HepG2 (cell line): ENCODE results near the gene SECTM1. TPM values are rescaled to one million over a fixed set of nuclear protein-coding genes. Genes with fewer than 3 reads are reported as not detected.

Source experiments
- HDAC2 ChIP-seq: sonication (generic); formaldehyde crosslinking; IDR thresholded peaks from 2 replicates; pipeline ENCODE4 v1.4.0; 2020; ENCODE audit warnings: missing genetic modification reagents
- NONO ChIP-seq, 2 experiments: fragments of 450-650 bp in 1 of 2; sonication (generic) in 1 of 2; formaldehyde crosslinking in 1 of 2; IDR thresholded peaks in 1 of 2; conservative IDR thresholded peaks in 1 of 2; 2 replicates each; pipeline versions ENCODE4 v1.6.1 to v1.8.0; 2017 to 2022; ENCODE audit warnings: mild to moderate bottlenecking in 1 of 2, missing genetic modification reagents in 1 of 2, moderate library complexity in 1 of 2
- POLR2G ChIP-seq: fragments of 200-400 bp; formaldehyde crosslinking; IDR thresholded peaks from 2 replicates; pipeline ENCODE4 v1.6.1; 2018; ENCODE audit warnings: mild to moderate bottlenecking, low read depth, low read length, moderate library complexity
- SAP130 ChIP-seq: IDR thresholded peaks from 2 replicates; pipeline ENCODE4 v1.6.1; 2016; ENCODE audit warnings: low read depth
- TBX3 ChIP-seq: fragments of 450-650 bp; IDR thresholded peaks from 2 replicates; pipeline ENCODE4 v1.6.1; 2017; ENCODE audit warnings: antibody characterized with exemption, mild to moderate bottlenecking, inconsistent platforms, borderline replicate concordance
- YEATS2 ChIP-seq: sonication (generic); formaldehyde crosslinking; IDR thresholded peaks from 2 replicates; pipeline ENCODE4 v1.4.0; 2020; ENCODE audit warnings: missing genetic modification reagents, borderline replicate concordance
- ZSCAN9 ChIP-seq: IDR thresholded peaks from 2 replicates; pipeline ENCODE4 v1.6.1; 2016; ENCODE audit warnings: borderline replicate concordance
- polyA plus RNA-seq, 8 experiments: library from polyadenylated mRNA; depleted of rRNA in 3 of 8; stranded (reverse) in 7 of 8; unstranded in 1 of 8; fragments of >200 nt; fragmentation: Illumina TruSeq in 4 of 8; extraction: Trizol in 4 of 8; gene quantifications; 2 replicates each; pipeline versions ENCODE4 v1.2.1 to v1.2.3, GENCODE V29; 2011 to 2016; ENCODE audit warnings: low read depth in 4 of 8, missing spikeins in 1 of 8, mixed read lengths in 1 of 8; ENCODE audit not compliant: insufficient read depth in 1 of 8
- total RNA-seq, 5 experiments: library from RNA; depleted of rRNA; stranded (reverse); fragments of >200 nt; fragmentation: Illumina TruSeq; extraction: Trizol; gene quantifications; 2 replicates each; pipeline ENCODE4 v1.2.3, GENCODE V29; 2016; ENCODE audit warnings: low read depth in 1 of 5
- TF ChIP-seq, protein P1 (sequence below): sonication (generic); formaldehyde crosslinking; IDR thresholded peaks from 2 replicates; pipeline ENCODE4 v1.5.0; 2020; ENCODE audit warnings: missing genetic modification reagents, mild to moderate bottlenecking, borderline replicate concordance
- TF ChIP-seq, protein P2 (sequence below): sonication (generic); formaldehyde crosslinking; IDR thresholded peaks from 2 replicates; pipeline ENCODE4 v1.8.0; 2022; ENCODE audit warnings: low read depth, missing genetic modification reagents
- TF ChIP-seq, protein P3 (sequence below): sonication (generic); formaldehyde crosslinking; IDR thresholded peaks from 2 replicates; pipeline ENCODE4 v1.5.0; 2020; ENCODE audit warnings: mild to moderate bottlenecking, missing genetic modification reagents, borderline replicate concordance
- TF ChIP-seq, protein P4 (sequence below): sonication (generic); formaldehyde crosslinking; IDR thresholded peaks from 2 replicates; pipeline ENCODE4 v1.5.1; 2020; ENCODE audit warnings: mild to moderate bottlenecking, missing genetic modification reagents, borderline replicate concordance

Gene SECTM1
- total and polyA plus RNA-seq, 2 of the 13 experiments (the other 11 are each of a cell fraction or from before 2014, with no cell fraction given), result 3.5 to 5.3 TPM

DNA sequence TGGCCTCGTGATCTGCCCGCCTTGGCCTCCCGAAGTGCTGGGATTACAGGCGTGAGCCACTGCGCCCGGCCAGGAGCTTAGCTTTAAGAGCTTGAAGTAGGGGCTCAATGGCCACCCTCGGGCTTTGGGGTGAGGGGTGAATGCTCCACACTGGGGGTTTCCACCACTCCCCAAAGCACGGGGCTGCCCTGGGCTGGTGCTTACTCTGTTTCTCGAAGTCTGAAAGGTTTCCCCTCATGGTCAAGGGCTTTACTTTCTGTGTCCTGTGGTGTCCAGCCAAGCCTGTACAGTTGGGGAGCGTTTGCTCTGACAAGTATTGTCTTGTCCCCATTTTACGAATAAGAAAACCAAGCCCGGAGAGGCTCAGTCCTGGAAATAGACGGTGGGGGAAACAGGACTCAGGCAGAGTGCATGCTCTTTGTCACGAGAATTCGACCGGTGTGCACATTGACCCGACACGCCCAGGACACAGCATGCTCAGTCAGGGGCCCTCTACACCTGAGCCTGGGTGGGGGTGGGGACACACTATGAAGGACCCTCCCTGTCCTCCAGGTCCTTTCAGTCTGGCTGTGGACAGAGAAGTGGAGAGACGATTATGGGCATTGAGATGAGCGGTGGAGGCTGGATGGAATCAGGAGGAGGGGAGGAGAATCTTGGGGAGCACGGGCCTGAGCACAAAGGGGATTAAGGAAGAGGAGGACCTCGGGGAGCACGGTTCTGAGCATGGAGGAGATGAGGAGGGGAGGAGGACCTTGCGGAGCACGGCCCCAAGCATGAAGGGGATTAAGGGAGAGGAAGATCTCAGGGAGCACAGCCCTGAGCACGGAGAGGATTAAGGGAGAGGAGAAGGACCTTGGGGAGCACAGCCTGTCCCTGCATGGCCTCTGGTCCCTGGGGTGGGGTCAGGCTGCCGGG, 23.7 kb downstream of the SECTM1 start (continued):
- TF ChIP-seq NONO (IDR thresholded peaks at IDR 0.05), result no peak
- peak; percentile 92 for TF ChIP-seq NONO (CRISPR knock-in tag; conservative IDR thresholded peaks at IDR 0.05)
- 0 out of 2 replicates have a peak, but pooled peaks have one; percentile 51 for TF ChIP-seq ZSCAN9 (CRISPR knock-in tag)
- TF ChIP-seq SAP130 (CRISPR knock-in tag), result peak; percentile 60
- TF ChIP-seq HDAC2 (CRISPR knock-in tag), result peak; percentile 32; the same call in 1 of the 2 replicates
- TF ChIP-seq, protein P1, sequence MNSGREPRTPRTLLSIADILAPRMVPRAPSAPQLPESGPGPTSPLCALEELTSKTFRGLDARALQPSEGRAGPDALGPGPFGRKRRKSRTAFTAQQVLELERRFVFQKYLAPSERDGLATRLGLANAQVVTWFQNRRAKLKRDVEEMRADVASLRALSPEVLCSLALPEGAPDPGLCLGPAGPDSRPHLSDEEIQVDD (CRISPR knock-in tag), result no peak
- TF ChIP-seq, protein P2, sequence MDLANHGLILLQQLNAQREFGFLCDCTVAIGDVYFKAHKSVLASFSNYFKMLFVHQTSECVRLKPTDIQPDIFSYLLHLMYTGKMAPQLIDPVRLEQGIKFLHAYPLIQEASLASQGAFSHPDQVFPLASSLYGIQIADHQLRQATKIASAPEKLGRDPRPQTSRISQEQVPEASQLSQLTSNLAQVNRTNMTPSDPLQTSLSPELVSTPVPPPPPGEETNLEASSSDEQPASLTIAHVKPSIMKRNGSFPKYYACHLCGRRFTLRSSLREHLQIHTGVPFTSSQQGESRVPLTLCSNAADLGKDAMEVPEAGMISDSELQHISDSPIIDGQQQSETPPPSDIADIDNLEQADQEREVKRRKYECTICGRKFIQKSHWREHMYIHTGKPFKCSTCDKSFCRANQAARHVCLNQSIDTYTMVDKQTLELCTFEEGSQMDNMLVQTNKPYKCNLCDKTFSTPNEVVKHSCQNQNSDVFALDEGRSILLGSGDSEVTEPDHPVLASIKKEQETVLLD (CRISPR knock-in tag), result no peak; the same call in 1 of the 2 replicates
- no peak for TF ChIP-seq POLR2G
- TF ChIP-seq, protein P3, sequence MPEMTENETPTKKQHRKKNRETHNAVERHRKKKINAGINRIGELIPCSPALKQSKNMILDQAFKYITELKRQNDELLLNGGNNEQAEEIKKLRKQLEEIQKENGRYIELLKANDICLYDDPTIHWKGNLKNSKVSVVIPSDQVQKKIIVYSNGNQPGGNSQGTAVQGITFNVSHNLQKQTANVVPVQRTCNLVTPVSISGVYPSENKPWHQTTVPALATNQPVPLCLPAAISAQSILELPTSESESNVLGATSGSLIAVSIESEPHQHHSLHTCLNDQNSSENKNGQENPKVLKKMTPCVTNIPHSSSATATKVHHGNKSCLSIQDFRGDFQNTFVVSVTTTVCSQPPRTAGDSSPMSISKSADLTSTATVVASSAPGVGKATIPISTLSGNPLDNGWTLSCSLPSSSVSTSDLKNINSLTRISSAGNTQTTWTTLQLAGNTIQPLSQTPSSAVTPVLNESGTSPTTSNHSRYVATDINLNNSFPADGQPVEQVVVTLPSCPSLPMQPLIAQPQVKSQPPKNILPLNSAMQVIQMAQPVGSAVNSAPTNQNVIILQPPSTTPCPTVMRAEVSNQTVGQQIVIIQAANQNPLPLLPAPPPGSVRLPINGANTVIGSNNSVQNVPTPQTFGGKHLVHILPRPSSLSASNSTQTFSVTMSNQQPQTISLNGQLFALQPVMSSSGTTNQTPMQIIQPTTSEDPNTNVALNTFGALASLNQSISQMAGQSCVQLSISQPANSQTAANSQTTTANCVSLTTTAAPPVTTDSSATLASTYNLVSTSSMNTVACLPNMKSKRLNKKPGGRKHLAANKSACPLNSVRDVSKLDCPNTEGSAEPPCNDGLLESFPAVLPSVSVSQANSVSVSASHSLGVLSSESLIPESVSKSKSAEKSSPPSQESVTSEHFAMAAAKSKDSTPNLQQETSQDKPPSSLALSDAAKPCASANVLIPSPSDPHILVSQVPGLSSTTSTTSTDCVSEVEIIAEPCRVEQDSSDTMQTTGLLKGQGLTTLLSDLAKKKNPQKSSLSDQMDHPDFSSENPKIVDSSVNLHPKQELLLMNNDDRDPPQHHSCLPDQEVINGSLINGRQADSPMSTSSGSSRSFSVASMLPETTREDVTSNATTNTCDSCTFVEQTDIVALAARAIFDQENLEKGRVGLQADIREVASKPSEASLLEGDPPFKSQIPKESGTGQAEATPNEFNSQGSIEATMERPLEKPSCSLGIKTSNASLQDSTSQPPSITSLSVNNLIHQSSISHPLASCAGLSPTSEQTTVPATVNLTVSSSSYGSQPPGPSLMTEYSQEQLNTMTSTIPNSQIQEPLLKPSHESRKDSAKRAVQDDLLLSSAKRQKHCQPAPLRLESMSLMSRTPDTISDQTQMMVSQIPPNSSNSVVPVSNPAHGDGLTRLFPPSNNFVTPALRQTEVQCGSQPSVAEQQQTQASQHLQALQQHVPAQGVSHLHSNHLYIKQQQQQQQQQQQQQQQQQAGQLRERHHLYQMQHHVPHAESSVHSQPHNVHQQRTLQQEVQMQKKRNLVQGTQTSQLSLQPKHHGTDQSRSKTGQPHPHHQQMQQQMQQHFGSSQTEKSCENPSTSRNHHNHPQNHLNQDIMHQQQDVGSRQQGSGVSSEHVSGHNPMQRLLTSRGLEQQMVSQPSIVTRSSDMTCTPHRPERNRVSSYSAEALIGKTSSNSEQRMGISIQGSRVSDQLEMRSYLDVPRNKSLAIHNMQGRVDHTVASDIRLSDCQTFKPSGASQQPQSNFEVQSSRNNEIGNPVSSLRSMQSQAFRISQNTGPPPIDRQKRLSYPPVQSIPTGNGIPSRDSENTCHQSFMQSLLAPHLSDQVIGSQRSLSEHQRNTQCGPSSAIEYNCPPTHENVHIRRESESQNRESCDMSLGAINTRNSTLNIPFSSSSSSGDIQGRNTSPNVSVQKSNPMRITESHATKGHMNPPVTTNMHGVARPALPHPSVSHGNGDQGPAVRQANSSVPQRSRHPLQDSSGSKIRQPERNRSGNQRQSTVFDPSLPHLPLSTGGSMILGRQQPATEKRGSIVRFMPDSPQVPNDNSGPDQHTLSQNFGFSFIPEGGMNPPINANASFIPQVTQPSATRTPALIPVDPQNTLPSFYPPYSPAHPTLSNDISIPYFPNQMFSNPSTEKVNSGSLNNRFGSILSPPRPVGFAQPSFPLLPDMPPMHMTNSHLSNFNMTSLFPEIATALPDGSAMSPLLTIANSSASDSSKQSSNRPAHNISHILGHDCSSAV, result no peak
- TF ChIP-seq TBX3, result no peak
- TF ChIP-seq, protein P4, sequence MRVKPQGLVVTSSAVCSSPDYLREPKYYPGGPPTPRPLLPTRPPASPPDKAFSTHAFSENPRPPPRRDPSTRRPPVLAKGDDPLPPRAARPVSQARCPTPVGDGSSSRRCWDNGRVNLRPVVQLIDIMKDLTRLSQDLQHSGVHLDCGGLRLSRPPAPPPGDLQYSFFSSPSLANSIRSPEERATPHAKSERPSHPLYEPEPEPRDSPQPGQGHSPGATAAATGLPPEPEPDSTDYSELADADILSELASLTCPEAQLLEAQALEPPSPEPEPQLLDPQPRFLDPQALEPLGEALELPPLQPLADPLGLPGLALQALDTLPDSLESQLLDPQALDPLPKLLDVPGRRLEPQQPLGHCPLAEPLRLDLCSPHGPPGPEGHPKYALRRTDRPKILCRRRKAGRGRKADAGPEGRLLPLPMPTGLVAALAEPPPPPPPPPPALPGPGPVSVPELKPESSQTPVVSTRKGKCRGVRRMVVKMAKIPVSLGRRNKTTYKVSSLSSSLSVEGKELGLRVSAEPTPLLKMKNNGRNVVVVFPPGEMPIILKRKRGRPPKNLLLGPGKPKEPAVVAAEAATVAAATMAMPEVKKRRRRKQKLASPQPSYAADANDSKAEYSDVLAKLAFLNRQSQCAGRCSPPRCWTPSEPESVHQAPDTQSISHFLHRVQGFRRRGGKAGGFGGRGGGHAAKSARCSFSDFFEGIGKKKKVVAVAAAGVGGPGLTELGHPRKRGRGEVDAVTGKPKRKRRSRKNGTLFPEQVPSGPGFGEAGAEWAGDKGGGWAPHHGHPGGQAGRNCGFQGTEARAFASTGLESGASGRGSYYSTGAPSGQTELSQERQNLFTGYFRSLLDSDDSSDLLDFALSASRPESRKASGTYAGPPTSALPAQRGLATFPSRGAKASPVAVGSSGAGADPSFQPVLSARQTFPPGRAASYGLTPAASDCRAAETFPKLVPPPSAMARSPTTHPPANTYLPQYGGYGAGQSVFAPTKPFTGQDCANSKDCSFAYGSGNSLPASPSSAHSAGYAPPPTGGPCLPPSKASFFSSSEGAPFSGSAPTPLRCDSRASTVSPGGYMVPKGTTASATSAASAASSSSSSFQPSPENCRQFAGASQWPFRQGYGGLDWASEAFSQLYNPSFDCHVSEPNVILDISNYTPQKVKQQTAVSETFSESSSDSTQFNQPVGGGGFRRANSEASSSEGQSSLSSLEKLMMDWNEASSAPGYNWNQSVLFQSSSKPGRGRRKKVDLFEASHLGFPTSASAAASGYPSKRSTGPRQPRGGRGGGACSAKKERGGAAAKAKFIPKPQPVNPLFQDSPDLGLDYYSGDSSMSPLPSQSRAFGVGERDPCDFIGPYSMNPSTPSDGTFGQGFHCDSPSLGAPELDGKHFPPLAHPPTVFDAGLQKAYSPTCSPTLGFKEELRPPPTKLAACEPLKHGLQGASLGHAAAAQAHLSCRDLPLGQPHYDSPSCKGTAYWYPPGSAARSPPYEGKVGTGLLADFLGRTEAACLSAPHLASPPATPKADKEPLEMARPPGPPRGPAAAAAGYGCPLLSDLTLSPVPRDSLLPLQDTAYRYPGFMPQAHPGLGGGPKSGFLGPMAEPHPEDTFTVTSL (CRISPR knock-in tag), result peak; percentile 48; the same call in 1 of the 2 replicates
- TF ChIP-seq YEATS2, result peak; percentile 65; the same call in 1 of the 2 replicates
